ENCODE results near the gene COMP.

- TF ChIP-seq CTCF (IDR thresholded peaks at IDR 0.05 in 2 of 3, conservative IDR thresholded peaks at IDR 0.05 in 1 of 3; ENCODE audit: borderline replicate concordance in 1 of 3, insufficient read depth in 1 of 3, low read depth in 2 of 3, low read length in 2 of 3) = no peak
- no peak for TF ChIP-seq MAX (IDR thresholded peaks at IDR 0.05)
- TF ChIP-seq POLR2A (IDR thresholded peaks at IDR 0.05; ENCODE audit: borderline replicate concordance, extremely low read depth, insufficient read depth, insufficient read length) = no peak
- TF ChIP-seq YY1 (IDR thresholded peaks at IDR 0.05; ENCODE audit: extremely low read depth, insufficient replicate concordance, low read depth, low read length) = no peak
- no peak for TF ChIP-seq EZH2 (IDR thresholded peaks at IDR 0.05)
- TF ChIP-seq SP1 (IDR thresholded peaks at IDR 0.05; ENCODE audit: low read depth) = no peak
- TF ChIP-seq SIN3A (IDR thresholded peaks at IDR 0.05; ENCODE audit: low read depth) = no peak
- TF ChIP-seq ZNF274 (IDR thresholded peaks at IDR 0.05; ENCODE audit: low read depth, low read length) = no peak
- TF ChIP-seq RAD21 (IDR thresholded peaks at IDR 0.05; ENCODE audit: low read depth) = no peak
- TF ChIP-seq ELF1 (IDR thresholded peaks at IDR 0.05; ENCODE audit: borderline replicate concordance, low read depth) = no peak
- TF ChIP-seq ZBTB33 (IDR thresholded peaks at IDR 0.05; ENCODE audit: extremely low read depth, insufficient replicate concordance, low read length) = no peak
- no peak for TF ChIP-seq EZH2phosphoT487 (IDR thresholded peaks at IDR 0.05; ENCODE audit: borderline replicate concordance)
- no peak for TF ChIP-seq POLR2AphosphoS5 (IDR thresholded peaks at IDR 0.05; ENCODE audit: low read depth, low read length)
Measured at GRCh38 chr19:18772620-18773587, 18.2 kb downstream of the COMP start.

Measured in HCT116 (cell line).